Measurements from ENCODE around the gene HACD2.

Gene HACD2

GRCh38 chr3:123481722-123482457 lies 103.0 kb downstream of the HACD2 start:
- DNase-seq (ENCODE audit: low read depth) = no peak

GRCh38 chr3:123481071-123481470 lies 103.8 kb downstream of the HACD2 start:
- no peak for DNase-seq (ENCODE audit: low read depth)

GRCh38 chr3:123480428-123480827 lies 104.4 kb downstream of the HACD2 start:
- no peak for DNase-seq (ENCODE audit: low read depth)

DNA sequence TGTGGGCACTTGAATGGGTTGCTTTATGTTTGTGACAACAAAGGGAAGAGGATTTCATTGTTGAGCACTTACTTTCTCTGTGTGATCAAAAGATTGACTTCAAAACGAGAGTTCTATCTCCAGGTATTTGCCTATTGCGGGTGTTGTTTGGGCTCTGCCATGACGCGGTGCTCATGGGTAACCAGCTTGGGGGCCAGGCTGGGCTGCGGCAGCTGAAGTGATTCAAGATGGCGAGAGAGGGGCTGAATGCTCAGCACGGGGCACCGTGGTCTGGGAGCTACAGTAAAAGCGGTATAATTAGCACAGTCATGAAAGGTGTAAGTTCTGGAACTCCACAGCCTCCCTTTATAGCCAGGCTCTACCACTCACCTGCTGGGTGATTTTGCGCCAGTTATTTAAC lies 105.0 kb downstream of the HACD2 start:
- DNase-seq (ENCODE audit: low read depth) = no peak

GRCh38 chr3:123478314-123478713 lies 106.5 kb downstream of the HACD2 start:
- no peak for DNase-seq (ENCODE audit: low read depth)

DNA sequence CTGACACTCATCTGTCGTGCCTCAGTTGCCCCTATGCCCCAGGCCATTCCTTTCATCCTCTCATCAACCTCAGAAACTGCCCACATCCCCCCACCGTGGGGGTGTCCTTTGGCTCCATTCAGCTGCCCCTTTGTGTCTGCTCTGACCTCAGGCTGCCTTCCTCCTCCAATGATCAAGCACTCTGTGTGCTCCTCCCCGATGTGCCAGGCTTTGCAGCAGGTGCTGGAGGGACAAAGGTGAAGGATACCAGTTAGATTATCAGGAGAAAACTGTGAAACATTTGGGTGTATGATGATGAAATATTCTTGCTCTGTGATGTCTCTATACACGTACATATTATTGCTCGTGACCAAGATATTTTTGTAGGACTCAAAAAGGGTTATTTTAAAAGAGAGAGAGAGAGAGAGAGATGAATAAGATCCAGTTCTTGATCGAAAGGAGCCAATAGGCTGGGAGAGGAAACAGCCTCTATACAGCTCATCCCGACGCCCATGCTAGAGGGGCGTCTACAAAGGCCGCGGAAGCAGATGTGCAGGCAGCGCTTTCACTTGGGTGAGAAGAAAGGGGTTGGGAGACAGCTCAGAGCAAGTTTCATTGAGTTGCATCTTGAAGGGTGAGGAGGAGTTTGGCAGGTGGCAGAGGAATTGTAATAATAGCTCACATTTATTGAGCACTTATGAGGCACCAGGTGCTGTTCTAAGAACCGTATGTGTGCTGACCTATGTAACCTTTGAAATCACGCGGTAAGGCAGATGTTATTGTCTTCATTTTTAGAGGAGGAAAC lies 107.7 kb downstream of the HACD2 start:
- DNase-seq (ENCODE audit: low read depth) = no peak

GRCh38 chr3:123475786-123476185 lies 109.1 kb downstream of the HACD2 start:
- no peak for DNase-seq (ENCODE audit: low read depth)

DNA sequence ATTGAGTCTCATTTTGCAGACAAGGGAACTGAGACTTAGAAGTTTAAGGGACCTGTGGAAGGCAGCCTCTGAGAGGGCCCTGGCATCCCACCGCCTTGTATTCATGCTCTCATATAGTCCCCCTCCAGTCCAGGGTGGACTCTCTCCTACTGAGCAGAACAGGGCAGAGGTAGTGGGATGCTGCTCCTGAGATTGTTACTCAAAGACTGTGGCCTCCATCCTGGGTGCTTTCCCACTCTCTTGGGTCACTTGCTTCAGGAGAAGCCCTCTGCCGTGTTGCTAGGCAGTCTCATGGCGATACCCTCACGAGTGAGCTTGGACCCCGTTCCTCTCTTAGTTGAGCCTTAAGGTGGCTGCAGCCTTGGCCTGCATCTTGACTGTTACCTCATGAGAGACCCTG lies 113.7 kb downstream of the HACD2 start:
- no peak for DNase-seq (ENCODE audit: low read depth)

DNA sequence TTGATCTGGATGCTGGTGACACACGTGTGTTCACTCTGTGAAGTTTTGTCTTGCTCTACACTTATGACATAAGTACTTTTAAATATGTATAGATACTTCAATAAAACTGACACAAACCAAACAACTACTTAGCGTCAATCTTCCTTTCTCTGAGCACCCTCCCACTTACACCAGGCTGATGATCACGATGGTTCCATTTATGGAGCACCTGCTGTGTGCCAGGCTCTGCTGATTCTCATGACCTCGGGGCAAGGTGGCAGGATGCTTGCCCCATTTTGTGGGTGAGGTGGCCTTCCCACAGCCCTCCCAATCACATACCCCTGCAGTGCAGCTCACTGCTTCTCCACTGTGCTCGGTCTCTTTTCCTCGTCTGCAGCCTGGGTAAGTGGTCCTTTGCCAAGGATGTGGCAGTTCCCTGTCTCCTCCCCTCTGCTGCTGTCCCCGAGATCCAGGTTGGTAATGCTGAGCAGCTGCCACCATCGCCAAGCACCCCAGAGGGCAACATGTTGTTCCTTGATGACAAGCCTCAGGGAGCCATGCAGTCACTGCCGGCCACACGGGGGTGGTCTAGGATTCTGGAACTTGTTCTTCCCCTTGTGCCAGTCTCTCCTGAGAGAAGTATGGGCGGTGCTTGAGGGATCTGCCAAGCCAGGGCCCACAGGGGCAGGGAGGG lies 115.4 kb downstream of the HACD2 start:
- no peak for DNase-seq (ENCODE audit: low read depth)

DNA sequence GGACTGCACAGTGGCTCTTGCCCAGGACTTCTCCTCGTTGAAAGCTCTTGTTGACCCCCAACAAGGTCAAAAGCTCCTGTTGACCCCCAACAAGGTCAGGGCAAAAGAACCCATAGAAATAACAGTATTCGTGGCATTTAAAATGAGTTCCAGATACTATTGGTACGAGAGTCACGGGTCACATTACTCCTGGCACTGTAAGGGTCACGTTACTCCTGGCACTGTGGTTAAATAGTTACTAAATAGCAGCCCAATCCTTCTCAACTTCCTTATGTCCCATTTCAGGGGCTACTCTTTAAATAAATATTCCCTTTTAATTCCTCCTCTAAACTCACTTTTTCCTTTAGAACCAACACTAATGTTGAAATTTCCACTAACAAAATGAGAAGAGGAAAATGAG lies 117.8 kb downstream of the HACD2 start:
- DNase-seq (ENCODE audit: low read depth) = no peak

- DNase-seq (ENCODE audit: low read depth) = no peak
Observed at GRCh38 chr3:123464211-123464610, 120.6 kb downstream of the HACD2 start.

GRCh38 chr3:123459862-123460261 lies 125.0 kb downstream of the HACD2 start:
- DNase-seq (ENCODE audit: low read depth) = no peak

DNA sequence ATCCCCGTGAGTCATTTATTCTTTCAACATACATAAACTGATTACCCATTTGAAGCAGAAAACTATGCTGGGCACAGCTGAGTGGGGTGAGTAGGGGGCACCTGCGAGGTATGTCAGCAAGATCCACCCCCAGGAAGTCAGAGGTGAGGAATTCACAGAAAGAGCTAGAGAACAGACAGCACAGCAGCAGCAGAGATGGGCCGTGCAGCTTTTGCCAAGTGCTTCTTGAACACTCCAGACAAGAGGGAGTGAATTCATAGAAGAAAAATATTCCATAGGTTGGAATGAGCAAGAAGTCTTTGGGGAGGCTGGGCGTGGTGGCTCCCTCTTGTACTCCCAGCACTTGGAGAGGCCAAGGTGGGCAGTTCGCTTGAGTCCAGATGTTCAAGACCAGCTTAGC lies 126.6 kb downstream of the HACD2 start:
- DNase-seq (ENCODE audit: low read depth) = no peak

DNA sequence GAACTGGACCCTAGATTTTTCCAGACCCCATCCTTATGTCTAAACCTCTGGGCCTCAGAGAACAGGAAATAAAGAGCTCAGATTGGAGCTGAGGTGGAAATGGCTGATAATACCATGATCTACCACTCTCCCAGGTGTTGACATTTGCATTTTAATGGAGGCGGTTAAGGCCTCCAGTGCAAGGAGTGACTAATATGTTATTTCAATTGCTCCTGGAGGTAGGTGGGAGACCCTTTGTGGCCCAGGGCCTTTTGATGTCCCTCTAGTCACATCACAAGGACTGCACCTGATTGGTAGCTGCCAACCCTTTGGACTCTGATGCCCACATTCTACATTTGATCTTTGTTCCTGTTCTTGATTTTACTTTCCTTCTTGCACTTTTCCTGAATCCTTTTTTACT lies 127.0 kb downstream of the HACD2 start:
- DNase-seq (ENCODE audit: low read depth) = no peak

DNA sequence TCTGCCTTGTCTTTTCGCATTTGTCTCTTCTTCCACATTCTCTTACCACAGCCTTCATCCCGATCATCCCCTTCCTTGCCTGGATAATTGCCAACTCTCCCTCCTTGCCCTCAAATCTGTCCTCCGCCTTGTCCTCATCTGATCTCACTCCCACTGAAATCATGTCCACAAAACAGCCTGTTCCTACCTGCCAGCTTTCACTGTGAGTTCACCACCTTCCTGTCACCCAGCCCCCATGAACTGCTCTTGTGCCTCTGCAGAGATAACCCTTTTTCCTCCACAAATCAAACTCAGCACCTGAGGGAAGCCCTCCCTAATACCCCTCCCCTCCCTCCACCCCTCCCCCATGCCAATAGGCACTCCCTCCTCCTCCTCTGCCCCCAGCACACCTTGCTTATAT lies 131.2 kb downstream of the HACD2 start:
- no peak for DNase-seq (ENCODE audit: low read depth)

- no peak for DNase-seq (ENCODE audit: low read depth)
Observed at GRCh38 chr3:123451186-123451585, 133.7 kb downstream of the HACD2 start.

- DNase-seq (ENCODE audit: low read depth) = no peak
Observed at GRCh38 chr3:123449997-123450604, 134.8 kb downstream of the HACD2 start.

DNA sequence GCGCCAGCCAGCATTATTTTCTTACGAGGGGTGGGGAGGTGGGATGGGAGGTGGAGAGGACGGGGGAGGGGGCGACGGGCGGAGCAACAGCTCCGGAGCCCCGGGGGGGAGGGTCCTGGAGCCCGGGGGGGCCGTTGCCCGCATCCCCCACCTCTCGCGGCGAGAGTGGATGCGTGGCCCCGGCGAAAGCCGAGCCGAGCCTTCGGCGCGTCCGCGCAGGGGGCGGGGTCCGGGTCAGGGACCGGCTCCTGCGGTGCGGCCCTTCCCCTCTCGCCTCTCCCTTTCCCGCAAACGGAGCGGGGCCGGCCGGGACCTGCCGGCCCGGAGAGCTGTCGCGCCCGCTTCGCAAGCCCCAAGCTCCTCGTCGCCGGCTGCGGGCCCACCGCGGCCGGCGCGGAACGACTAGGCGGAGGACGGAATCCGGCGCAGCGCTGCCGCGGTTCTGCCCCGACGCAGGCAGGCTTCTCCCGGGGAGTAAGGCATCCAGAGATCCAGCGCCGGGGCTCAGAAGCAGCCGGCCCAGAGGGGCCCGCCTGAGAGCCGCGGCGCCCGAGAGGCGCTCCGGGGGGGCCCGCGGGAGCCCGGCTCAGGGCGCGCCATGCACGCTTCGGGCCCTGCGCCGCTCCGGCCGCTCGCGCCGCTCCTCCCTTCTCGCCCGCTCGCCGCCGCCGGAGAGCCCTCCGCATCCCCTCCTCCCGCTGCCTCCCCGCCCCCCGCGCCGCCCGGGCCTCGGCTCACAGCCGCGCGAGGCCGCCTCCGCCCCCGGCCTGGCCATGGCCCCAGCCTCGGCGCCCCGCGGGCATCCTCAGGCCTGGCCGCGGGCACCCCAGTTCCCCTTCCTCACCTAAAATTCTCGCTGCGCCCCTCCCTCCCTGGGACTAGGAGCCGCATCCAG lies 135.5 kb downstream of the HACD2 start:
- no peak for DNase-seq (ENCODE audit: low read depth)

- no peak for DNase-seq (ENCODE audit: low read depth)
Observed at GRCh38 chr3:123448536-123449101, 136.2 kb downstream of the HACD2 start, which contains the start of gene ADCY5. ADCY5 (minus strand) TSS chr3:123449090; CDS start chr3:123448545, 545 bp downstream.

DNA sequence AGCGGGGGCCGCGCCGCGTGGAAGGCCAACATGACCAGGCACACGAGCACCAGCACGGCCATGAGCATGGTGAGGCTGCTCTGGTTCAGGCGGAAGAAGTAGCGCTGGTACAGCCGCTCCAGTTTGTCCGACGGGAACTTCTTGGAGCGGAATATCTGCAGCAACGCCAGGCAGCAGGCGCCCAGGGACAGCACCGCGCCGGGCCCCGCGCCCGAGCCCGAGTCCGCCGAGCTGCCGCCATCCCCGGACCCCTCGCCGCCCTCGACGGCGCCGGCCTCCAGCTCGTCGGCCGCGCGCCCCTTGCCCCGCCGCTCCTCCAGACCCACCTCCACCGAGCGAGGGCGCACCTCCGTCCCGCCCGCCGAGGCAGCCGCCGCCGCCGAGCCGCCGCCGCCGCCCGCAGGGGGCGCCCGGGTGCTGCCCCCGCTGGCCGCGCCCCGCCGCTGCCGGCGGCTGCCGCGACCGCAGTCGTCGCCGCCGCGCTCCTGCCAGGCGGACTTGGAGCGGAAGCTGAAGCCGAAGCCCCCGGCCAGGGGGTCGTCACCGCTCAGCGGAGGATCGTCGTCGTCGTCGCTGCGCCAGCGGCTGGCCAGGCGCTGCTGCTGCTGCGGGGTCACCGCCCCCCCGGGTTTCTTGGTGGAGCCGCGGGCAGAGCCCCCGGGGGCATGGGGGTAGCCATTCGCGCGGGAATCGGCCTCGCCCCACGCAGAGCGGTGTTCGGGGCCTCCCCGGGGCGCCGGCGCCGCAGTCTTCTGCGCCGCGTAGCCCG lies 136.9 kb downstream of the HACD2 start:
- DNase-seq (ENCODE audit: low read depth) = no peak

GRCh38 chr3:123447416-123447748 lies 137.5 kb downstream of the HACD2 start:
- no peak for DNase-seq (ENCODE audit: low read depth)

All from stimulated activated CD8-positive, alpha-beta memory T cell treated with anti-CD3 and anti-CD28 coated beads, Interleukin-12 subunit alpha, Interleukin-12 subunit beta, amount 100 ng/mL, for 1 hour (primary cell).